HG02588 (cell line): ENCODE results near the gene CBFB.
"Not testable (repeated sequence)": the region's sequence is repeated elsewhere in the genome, so short reads cannot be mapped to it uniquely, and the experiment has no call there.

Source experiments
- ATAC-seq: cut with Tn5 transposase; IDR thresholded peaks from one replicate; pipeline ENCODE4 v1.9.1; 2021; ENCODE audit warnings: mild to moderate bottlenecking, moderate library complexity; ENCODE audit not compliant: unreplicated experiment

Gene CBFB

GRCh38 chr16:67040906-67041305 is 12.0 kb downstream of the CBFB start:
- ATAC-seq = no peak

DNA sequence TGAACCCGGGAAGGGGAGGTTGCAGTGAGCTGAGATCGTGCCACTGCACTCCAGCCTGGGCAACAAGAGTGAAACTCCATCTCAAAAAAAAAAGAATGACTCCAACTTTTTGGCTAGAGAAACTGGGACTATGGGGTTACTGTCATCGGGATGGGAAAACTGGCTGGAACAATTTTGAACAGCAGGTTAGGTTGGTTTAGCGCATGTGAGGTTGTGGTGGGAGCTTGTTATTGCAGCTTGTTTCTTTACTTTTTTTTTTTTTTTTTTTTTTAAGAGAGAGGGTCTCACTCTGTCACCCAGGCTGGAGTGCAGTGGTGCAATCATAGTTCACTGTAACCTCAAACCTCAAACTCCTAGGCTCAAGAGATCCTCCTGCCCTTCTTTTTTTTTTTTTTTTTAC is 12.6 kb downstream of the CBFB start:
- not testable (repeated sequence) for ATAC-seq

- ATAC-seq = no peak
Measured at GRCh38 chr16:67043420-67043819, 14.5 kb downstream of the CBFB start.

- ATAC-seq = no peak
Measured at GRCh38 chr16:67050796-67051195, 21.8 kb downstream of the CBFB start.

GRCh38 chr16:67052399-67052798 is 23.4 kb downstream of the CBFB start:
- ATAC-seq = no peak

DNA sequence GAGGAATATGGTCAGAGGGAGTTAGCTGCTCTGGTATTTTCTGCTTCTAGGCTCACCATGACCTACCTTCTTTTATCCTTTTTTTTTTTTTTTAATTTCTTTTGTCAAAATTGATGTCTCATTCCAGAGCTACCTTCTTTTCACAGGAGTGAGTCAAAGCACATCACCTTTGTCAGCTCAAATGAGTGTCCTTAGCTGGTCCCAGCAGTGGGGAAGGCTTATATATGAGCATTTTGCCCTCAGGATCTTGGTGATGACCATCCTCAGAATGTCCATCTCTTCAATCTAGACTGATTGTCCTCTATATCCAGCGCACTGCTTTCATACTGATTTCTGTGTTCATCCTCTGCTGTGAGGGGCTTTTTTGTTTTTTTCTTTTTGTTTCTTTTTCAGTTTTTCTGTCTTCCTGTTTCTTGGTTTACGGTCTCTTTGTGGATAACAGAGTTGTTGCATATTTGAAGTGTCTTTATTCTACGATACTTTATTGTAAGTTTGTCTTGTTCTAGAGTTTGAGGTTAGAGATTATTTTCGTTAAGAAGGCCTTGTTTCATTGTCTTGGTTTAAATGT is 24.9 kb downstream of the CBFB start:
- ATAC-seq = no peak

DNA sequence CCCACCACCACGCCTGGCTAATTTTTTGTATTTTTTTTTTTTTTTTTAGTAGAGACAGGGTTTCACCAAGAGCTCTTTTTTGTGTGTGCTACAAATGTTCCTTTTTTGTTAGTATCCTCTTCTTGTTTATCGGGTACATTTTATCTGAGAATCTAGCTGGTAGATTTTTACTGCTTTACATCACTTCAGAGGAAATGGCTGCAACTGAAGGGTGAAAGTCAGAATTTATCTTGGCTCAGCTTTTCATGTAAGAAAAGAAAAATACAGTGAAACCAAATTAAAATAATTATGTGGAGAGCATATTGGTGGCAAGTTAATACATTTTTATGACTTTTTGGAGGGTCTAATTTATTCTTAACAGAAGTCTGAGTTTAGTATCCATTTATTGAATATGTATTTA is 26.0 kb downstream of the CBFB start:
- ATAC-seq = no peak

DNA sequence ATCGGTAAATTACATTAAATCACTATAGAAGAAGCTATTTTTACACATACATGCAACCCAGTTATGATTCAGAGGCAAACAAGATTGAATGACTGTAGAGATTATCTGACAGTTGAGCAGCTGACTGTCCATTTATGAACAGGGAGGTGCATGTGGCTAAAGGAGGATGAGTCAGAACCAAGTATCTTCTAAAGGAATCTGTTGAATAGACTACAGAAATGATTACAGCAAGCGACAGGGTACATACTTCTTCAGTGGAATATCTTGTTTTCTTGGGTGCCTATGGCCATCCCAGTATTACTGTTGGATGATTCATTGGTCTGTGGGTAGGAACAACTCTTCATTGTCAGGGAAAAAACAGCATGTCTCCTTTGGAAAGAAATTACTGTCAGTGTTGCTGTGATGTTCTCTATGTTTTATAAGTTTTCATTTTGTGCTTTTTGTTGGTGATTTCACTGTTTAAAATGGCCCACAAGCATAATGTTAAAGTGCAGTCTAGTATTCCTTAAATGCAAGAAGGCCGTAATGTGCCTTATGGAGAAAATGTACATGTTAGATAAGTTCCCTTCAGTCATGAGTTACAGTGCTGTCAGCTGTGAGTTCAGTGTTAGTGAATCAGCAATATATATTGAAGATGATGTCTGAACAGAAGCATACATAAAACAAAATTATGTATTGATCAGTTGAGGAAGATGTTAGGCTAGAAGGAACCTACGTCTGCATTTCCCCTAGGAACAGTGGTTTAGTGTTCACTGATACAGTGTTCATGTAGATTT is 27.0 kb downstream of the CBFB start:
- ATAC-seq = no peak

DNA sequence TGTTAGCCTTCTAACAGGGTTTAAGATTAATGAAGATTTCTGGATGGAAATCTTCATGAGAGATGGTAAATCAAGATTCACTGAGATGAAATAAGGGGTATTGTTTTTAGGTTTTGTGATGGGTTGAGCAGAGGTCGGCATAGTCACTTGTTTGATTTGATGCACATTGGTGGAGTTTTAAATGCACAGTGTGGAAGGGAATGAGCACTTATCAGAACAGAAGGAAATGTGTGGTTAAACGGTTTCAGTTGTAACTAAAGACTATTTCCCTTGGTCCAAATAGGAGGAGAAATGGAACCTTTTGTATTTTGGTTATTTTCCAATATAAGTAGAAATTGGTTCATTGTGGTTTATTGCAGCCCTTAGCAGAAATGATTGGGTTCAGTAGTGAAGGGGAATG is 34.1 kb downstream of the CBFB start:
- ATAC-seq = no peak

- ATAC-seq = no peak
Measured at GRCh38 chr16:67068212-67068753, 39.3 kb downstream of the CBFB start.

DNA sequence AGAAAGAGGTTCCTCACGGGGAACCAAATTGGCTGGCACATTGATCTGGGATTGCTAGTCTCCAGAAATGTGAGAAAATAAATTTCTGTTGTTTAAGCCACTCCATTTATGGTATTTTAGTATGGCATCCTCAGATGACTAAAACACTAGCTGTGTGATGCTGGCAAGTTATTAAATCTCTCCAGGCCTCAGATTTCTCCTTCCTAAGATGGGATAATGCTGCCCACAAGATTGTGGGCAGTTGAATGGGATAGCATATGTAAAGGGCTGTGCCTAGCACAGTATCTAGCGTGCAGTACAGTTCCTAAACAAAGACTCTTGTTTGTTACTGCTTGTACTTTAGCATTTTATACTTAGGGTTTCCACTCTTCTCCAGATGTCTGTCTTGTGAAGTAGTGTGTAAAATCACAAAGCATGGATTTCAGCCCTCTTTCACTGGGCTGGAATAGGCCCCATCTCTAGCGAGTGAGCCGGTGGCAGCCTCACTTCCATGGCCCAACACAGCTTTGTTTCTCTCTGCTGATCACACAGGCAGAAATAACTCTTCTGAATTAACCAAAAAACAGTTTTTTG is 42.6 kb downstream of the CBFB start:
- ATAC-seq = no peak

DNA sequence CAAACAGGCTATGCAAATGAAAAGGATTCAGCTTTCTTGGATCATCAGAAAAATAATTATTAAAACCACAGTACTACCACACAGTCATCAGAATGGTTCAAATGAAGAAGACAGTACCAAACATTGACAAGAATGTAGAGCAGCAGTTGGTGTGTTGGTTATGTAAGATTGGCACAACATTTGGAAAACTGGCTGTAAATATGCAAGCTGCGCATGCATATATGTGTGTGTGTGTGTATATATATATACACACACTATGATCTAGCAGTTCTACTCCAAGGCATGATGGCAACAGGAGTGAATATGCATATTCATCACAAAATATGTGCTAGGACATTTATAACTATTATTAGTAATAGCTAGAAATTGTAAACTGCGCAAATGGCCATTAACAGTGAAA is 46.4 kb downstream of the CBFB start:
- ATAC-seq = no peak

- ATAC-seq = no peak
Measured at GRCh38 chr16:67077871-67078270, 48.9 kb downstream of the CBFB start.

DNA sequence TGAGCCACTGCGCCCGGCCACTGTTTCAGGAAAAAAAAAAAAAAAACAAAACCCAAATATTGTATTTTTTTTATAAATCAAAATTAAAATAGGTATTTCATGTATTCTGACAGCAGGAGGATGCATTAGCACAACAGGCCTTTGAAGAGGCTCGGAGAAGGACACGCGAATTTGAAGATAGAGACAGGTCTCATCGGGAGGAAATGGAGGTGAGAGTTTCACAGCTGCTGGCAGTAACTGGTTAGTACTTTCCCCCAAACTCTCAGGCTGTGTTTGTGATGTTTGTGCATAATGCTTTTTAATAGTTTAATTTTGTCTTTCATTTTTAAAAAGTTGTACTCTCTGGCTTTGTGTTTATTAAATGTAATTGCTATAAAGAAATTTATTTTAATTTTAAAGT is 53.2 kb downstream of the CBFB start:
- ATAC-seq = no peak

DNA sequence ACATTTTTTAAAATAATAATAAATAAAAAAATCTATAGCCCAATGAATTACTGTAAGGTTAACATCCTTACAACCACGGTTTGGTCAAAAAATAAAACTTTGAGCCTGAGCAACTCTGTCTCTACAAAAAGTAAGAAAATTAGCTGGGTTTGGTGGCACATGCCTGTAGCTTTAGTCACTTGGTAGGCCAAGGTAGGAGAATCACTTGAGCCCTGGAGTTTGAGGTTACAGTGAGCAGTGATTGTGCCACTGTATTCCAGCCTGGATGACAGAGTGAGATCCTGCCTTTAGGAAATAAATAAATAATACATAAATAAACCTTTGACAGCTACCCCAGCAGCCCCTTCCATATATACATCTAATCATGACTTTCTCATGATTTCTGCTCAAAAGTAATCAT is 53.9 kb downstream of the CBFB start:
- ATAC-seq = no peak

DNA sequence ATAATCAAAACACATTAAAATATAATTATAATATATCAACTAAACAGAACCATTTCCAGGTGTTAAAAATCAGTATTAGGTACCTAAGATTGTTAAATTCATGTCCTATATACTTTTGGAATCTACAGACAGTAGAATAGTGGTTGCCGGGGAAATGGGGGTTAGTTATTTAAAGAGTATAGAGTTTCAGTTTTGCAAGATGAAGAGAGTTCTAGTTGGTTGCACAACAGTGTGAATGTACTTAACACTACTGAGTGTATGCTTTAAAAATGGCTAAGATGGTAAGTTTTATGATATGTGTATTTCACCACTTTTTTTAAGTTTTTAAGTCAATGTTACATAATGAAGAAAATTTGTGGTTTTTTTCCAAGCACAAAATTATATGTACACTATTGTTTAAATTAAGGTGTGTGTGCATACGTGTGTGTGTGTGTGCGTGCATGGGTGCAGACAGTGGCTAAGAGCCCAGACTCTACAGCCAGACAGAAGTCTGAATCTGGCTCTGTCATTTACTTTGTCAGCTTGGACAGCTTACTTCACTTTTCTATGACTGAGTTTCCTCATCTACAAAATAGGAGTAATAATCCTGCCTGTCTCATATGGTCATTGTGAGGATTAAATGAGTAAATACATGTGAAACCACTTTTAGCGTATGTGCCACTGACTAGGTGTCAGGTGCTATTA is 55.5 kb downstream of the CBFB start:
- no peak for ATAC-seq

GRCh38 chr16:67086822-67087221 is 57.9 kb downstream of the CBFB start:
- ATAC-seq = no peak

DNA sequence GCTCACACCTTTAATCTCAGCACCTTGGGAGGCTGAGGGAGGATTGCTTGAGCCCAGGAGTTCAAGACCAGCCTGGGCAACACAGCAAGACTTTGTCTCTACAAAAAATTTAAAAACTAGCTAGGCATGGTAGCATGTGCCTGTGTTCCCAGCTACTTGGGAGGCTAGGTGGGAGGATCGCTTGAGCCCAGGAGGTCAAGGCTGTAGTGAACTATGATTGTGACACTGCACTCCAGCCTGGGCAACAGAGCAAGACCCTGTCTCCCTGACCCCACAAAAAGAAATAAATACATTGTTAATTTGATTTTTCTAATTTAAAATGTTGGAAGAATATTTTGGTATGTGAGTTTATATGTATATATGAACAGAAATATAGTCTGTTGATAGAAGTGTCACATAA is 58.3 kb downstream of the CBFB start:
- no peak for ATAC-seq

GRCh38 chr16:67087803-67088202 is 58.9 kb downstream of the CBFB start:
- no peak for ATAC-seq

GRCh38 chr16:67088551-67088950 is 59.6 kb downstream of the CBFB start:
- no peak for ATAC-seq

DNA sequence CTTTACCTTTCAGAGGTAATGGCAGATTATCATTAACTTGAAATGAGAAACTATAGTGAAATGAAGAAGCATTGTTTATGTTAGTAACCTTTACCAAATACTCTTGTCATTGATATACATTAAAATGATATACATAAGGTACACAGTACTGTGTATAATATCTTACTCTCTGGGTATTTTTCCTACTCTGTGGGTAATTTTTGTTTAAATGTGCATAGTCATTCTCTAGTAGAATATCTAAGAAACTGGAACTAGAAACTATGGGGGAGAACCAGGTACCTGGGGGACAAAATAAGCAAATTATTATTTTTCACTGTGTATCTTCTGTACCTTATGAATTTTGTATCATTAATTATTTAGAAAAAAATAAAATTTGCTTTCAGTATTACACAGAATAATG is 60.2 kb downstream of the CBFB start:
- no peak for ATAC-seq
